Activated naive CD4-positive, alpha-beta T cell treated with anti-CD3 and anti-CD28 coated beads, Interleukin-2, amount 50 U/mL, for 72 hours (primary cell): Measurements from ENCODE around the gene ACAP2. TPM values are rescaled to one million over a fixed set of nuclear protein-coding genes. Genes with fewer than 3 reads are reported as not detected.
"Not testable (repeated sequence)": the region's sequence is repeated elsewhere in the genome, so short reads cannot be mapped to it uniquely, and the experiment has no call there.

Experiments used
- ATAC-seq, 2 donors: fragments of 150-1000 bp; cut with Tn5 transposase; 2 replicates each; pipeline ENCODE4 v1.10.0; 2021; ENCODE audit warnings: mild to moderate bottlenecking in 2 of 2, moderate library complexity in 2 of 2
- DNase-seq, 2 donors: peaks; one replicate each; pipeline ENCODE4 v3.0.0; 2021 to 2022; ENCODE audit warnings: low spot score in 2 of 2
- H3K27ac Mint-ChIP-seq, 2 donors: one replicate each; pipeline ENCODE4 v1.8.0; 2022; ENCODE audit warnings: mild to moderate bottlenecking in 2 of 2, mixed read lengths in 2 of 2
- H3K36me3 Mint-ChIP-seq, 2 donors: one replicate each; pipeline ENCODE4 v1.8.0; 2022; ENCODE audit warnings: mixed read lengths in 2 of 2
- H3K9me3 Mint-ChIP-seq, 2 donors: one replicate each; pipeline ENCODE4 v1.8.0; 2022; ENCODE audit warnings: mixed read lengths in 2 of 2
- total RNA-seq, 2 donors: library from RNA; stranded (reverse); gene quantifications; one replicate each; pipeline ENCODE4 v1.2.3, GENCODE V29; 2022

ACAP2 gene
- total RNA-seq, 2 donors from 2014 or later: 46.3 to 75.8 TPM

DNA sequence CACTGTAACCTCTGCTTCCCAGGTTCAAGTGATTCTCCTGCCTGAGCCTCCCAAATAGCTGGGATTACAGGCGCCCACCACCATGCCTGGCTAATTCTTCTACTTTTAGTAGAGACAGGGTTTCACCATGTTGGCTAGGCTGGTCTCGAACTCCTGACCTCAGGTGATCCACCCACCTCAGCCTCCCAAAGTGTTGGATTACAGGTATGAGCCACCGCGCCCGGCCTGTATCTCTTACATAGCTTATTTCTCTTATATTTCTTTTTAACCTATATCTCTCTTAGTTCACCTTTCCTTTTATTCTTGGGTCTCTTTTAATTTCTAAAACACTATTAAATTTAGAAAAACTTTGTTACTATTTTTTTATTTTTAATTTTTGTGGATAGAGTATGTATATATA, 213.9 kb downstream of the ACAP2 start:
- ATAC-seq, H3K9me3 Mint-ChIP-seq, DNase-seq, H3K27ac Mint-ChIP-seq: not testable (repeated sequence)
- H3K36me3 Mint-ChIP-seq: peaks cover 10 to 12% of the 10 kb centered on the region in 2 donors

GRCh38 chr3:195227871-195228270, 214.9 kb downstream of the ACAP2 start:
- DNase-seq (no peak), ATAC-seq (no peak)
- no peak overlapping the region for H3K27ac Mint-ChIP-seq
- peaks cover 5 to 7% of the 10 kb centered on the region in 2 donors for H3K9me3 Mint-ChIP-seq
- H3K36me3 Mint-ChIP-seq: peaks cover 10 to 12% of the 10 kb centered on the region in 2 donors

DNA sequence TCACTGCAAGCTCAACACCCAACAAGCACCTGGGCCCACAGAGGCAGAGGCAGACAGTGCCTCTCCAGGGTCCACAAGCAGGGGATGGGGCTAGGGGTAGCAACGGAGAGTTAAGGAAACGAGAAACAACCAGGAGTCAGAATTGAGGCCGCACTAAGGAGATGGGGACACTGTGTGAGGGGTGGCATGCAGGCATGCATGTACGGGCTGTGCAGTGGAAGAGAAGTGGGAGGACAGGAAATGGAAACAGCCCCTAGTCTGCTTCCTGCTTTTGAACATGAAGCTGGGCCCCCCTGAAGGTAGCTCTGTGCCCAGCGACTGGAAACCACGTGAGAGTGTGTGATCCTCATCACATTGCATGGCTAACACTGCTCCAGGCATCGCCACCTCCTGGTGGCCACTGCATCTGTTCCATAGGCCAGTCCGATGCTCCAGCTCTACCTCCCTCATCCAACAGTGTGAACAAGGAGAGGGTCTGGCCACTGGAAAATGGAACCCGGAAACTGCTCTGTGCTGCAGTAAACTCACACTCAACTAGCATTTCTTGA, 215.8 kb downstream of the ACAP2 start:
- Mint-ChIP-seq H3K36me3 (peaks cover 10 to 12% of the 10 kb centered on the region in 2 donors), H3K27ac (peak overlapping the region in 1 of 2 donors; percentile 67), H3K9me3 (peaks cover 0 to 6% of the 10 kb centered on the region in 2 donors)
- ATAC-seq (peak; percentile 31 to 40), DNase-seq (no peak)

DNA sequence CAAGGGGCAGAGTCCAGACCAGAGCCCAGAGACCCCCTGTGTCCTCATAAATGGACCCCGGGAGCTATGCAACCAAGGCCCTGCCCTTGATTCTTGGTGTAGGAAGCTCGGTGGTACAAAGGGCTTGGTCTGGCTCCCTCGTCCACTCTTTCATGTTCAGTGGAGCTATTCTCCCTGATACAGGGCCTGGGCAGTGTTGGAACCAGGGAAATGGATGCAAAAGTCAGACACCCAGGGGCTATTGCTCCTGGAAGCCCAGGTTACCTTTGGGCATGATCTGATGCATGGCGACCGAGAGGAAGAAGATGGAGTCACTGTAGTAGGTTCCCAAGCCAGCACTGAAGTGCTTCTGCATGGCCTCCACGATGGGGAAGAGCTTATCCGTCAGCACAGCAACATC, 216.4 kb downstream of the ACAP2 start:
- DNase-seq (peak in 1 of 2 donors; percentile 20), ATAC-seq (no peak)
- Mint-ChIP-seq H3K36me3 (peaks cover 10 to 12% of the 10 kb centered on the region in 2 donors), H3K9me3 (peaks cover 0 to 3% of the 10 kb centered on the region in 2 donors), H3K27ac (no peak overlapping the region)

DNA sequence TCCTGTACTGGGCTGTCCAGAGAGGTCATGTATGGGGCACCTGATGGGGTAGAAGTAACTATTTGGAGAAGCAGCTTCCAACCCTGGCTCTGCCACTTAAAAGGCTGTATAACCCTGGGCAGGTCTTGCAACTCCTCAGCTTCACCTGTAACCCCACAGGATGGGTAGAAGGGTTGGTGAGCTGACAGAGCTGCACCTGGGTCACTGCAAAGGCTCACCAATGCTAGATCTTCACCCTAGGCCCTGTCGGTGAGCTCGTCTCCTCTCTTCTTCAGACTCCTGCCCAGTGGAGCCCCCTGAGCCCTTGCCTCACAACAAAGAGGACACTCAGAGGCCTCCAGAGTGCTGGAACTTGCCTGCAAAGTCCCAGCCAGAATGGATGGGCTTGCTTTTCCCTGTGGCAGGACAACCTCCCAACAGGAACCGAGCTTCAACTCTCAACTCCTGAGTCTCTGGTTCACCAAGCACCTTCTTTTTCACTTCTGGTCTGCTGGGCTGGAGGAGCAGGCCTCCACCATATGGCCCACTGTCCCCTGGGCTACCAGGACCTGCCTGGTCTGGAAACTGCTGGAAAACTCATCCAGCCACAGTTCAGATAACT, 217.7 kb downstream of the ACAP2 start:
- no peaks in the 10 kb centered on the region for H3K9me3 Mint-ChIP-seq
- no peak overlapping the region for H3K27ac Mint-ChIP-seq
- no peak for ATAC-seq
- peaks cover 12 to 19% of the 10 kb centered on the region in 2 donors for H3K36me3 Mint-ChIP-seq
- no peak for DNase-seq

Other genes with a start within 250 kb of the ACAP2 start
- gene XXYLT1, start 171.9 kb downstream of the ACAP2 start, total RNA-seq: 1 to 10 TPM; 3.4 to 6.1 TPM
- 100 to 1,000 TPM in 1 of 2 donors, 10 to 100 TPM in 1; 88.6 to 129 TPM for gene PPP1R2, start 100.3 kb upstream of the ACAP2 start, total RNA-seq
- gene APOD, start 140.9 kb upstream of the ACAP2 start, total RNA-seq: under 1 TPM; 0.30 to 0.54 TPM